NCI-H146 (cell line): Measurements from ENCODE around the gene BCAR1.

Experiments used
- DNase-seq: peaks from one replicate; lab custom pipeline; 2025; lab: John Stamatoyannopoulos, UW

The BCAR1 gene

DNA sequence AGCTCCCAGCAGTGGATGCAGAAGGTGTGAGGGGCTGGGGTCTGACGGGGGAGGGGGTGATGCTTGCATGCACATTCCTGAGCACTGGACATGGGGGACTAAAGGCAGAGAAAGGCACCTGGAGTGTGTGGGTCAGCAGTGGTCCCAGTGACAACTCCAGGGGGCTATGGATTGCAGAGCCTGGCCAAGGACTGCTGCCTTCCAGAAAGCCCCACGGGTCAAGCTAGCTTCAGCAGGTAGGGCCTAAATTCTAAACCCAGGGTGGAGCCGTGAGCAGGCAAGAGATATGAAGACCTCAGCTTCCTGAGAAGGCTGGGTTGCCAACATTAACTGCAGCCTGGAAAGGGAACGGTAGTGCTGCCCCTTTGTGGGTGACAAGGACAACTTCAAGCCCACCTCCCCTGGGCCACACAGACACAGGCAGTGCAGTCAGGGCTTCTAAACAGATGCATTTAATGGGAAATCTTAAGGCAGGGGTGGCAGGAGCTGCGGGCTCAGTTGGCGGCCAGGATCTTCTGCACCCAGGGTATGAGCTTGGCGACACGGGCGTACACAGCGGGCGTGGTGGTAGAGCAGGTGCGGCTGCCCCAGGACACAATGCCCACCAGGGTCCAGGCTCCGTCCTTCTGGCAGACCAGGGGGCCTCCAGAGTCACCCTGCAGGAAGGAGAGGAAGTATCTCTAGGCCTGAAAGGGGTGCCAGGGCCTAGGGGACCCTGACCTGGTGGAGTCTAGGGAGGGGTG, 47.6 kb downstream of the BCAR1 start:
- DNase-seq: no peak

DNA sequence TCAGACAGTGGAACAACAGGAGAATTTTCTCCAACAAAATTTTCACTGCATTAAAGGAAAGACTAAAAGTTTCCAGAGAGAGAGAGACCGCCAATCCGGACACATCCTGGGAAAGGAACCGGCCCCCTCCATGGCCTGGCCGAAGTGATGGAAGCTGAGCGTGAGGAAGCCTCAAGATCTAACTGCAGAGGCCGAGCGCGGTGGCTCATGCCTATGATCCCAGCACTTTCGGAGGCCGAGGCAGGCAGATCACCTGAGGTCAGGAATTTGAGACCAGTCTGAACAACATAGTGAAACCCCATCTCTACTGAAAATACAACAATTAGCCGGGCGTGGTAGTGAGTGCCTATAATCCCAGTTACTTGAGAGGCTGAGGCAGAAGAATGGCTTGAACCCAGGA, 48.3 kb downstream of the BCAR1 start:
- DNase-seq: no peak

DNA sequence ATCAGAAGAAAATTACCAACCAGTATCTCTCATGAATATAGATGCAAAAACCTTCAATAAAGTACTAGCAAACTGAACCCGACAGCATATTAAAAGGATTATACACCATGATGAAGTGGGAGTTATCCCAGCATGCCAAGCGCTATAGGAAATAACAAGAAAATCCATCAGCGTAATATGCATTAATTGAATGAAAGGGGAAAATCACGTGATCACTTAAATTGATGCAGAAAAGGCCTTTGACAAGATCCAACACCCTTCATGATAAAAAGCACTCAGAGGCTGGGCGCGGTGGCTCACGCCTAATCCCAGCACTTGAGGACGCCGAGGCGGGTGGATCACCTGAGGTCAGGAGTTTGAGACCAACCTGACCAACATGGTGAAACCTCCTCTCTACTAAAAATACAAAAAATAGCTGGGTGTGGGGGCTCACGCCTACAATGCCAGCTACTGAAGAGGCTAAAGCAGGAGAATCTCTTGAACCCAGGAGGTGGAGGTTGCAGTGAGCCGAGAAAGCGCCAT, 49.3 kb downstream of the BCAR1 start:
- DNase-seq: no peak

DNA sequence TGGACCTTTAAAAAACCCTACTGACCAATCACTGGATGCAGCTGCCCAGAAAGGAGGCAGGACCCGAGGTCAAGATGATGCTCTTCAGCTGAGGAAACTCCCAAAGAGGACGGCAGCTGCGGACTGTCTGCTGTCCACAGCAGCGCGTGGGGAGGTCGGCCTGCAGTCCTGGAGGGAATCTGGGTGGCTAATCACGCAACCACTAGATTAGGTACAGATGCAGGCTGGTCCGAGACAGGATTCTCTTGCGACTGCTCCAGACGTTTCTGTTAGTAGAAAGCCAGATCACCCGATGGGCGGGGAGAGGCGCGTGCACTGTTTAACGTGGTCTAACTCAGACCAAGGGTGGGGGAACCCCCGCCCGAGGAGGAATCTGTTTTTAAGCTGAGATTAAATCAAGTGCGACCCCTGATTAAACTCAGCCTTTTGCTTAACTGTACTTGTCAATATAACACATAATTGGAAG, 53.3 kb downstream of the BCAR1 start:
- no peak for DNase-seq

DNA sequence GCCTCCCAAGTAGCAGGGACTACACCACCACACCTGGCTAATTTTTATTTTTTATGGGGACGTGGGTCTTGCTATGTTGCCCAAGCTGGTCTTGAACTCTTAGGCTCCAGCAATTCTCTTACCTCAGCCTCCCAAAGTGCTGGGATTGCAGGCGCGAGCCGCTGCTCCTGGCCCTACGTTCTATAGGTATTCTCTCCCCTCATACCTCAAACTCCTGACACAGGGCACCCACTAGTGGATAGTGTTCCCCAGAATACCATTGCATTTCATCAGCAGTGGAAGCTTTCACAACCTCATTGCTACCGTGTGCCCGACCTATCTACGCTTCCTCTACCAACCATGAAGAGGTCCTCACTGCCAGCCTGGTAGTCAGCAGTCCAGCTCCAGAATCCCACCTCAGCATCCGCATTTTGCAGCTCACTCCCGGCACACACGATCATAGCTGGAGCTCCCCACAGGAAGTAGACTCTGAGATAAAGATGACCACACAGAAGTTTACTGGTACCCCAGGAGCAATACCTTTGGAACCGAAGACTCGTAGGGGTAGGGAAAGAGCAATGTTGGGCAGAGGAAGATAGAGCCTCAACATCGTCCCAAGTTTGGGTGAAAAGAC, 53.8 kb downstream of the BCAR1 start:
- DNase-seq: no peak

- DNase-seq: no peak
Measured at GRCh38 chr16:75196836-75197235, 54.6 kb downstream of the BCAR1 start.

- no peak for DNase-seq
Measured at GRCh38 chr16:75195811-75196790, 55.3 kb downstream of the BCAR1 start.

- DNase-seq: no peak
Measured at GRCh38 chr16:75193730-75194444, 57.5 kb downstream of the BCAR1 start.

GRCh38 chr16:75193265-75193650, 58.2 kb downstream of the BCAR1 start:
- no peak for DNase-seq

DNA sequence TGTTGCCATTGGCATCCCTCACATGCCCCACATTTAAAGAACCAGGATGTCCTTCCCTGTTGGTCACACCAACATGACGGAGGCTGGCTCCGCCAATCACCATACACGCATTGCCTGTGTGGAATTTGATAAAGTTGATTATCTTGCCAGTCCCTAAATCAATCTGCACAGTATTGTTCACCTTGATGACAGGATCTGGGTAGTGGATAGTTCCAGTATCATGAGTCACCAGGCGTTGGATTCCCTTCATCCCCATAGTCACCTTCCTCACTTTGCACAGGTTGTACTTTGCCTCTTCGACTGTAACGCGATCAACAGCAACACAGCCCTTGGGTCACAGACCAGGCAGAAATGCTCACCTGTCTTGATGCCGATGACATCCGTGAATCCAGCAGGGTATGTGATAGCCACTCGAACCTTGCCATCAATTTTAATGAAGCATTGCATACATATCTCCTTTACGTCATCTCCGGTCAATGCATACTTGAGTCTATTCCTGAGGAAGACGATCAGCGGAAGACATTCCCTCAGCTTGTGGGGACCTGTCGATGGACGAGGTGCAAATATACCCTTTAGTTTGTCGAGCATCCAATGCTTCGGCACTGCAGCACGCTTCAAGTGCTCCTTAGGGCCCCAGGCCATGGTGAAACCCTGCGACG, 58.7 kb downstream of the BCAR1 start:
- no peak for DNase-seq

DNA sequence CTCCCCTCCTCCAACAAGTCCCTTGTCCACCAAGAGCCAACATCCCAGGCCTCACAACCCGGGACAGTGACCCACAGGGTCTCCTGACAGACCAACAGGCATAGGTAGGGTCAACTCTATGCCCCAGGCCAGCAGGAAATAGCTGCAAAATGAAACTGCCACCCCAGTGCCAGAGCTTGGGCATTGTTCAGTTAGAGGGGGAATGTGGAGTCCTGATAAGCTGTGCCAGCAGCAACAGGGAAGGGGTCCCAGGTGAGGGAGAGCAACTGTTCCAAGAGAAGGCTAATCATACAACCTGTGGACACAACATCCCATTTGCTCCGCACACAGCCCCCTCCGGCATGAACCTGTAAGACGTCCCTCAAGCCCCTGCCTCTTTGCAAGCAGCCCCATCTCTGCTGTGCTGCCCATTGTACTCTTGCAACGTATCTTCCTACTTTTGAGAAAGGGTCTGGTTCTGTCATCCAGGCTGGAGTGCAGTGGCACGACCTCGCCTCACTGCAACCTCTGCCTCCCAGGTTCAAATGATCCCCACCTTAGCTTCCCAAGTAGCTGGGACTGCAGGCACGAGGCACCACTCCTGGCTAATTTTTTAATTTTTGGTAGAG, 61.7 kb downstream of the BCAR1 start:
- DNase-seq: no peak

DNA sequence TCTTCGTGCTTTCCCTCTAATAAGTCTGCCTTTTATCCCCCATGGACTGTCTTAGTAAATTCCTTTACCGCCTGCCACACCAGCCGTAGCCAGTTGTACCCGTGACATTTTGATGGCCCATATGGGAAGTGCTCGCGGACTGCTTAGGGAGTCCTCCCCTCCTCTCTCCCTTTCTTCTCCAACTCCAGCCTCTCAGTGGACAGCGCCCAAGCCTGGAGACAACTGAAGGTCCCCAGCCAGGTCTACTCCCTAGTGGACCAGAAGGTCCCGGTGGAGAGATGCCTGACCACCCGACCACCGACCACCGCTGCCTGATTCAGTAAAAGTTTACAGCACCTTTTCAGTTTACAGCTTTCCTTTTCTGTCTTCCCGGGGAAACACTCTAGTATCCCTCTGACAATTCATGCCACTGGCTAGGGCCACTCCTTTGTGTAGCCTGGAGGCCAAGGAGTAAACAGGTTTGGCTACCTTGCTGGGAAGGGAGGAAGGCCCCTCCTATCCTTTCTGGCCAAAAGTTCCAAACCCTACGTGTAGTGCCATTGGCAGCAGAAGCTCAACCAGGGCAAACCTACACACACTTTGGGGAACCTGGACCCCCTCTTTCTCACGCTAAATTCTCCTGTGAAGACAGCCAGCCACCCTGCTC, 62.5 kb downstream of the BCAR1 start:
- no peak for DNase-seq

GRCh38 chr16:75181630-75182029, 69.8 kb downstream of the BCAR1 start:
- DNase-seq: no peak

GRCh38 chr16:75179208-75179607, 72.2 kb downstream of the BCAR1 start:
- DNase-seq: no peak
